GM23338 (cell line): ENCODE data around the gene C1QL1. TPM values are rescaled to one million over a fixed set of nuclear protein-coding genes. Genes with fewer than 3 reads are reported as not detected.

ENCODE experiments used
- ATAC-seq: fragments of 200-7000 bp; cut with Tn5 transposase; 3 replicates; pipeline ENCODE4 v1.9.1; 2020
- DNase-seq: peaks from one replicate; pipeline ENCODE4 v3.0.0-alpha.2; 2015; ENCODE audit warnings: low spot score
- H2AFZ ChIP-seq: fragments of 200-600 bp; sonication (generic); 2 replicates; pipeline ENCODE4 v1.8.0; 2016; ENCODE audit warnings: antibody characterized with exemption, mild to moderate bottlenecking, moderate library complexity
- H3F3A ChIP-seq: fragments of 200-600 bp; sonication (generic); replicated peaks from 2 replicates; pipeline ENCODE4 v1.8.0; 2017; ENCODE audit warnings: antibody characterized with exemption, mixed run types, low read depth
- H3K27ac ChIP-seq: fragments of 200-600 bp; sonication (generic); 2 replicates; pipeline ENCODE4 v1.6.1; 2016; ENCODE audit warnings: low read depth
- H3K27me3 ChIP-seq: fragments of 200-600 bp; sonication (generic); 2 replicates; pipeline ENCODE4 v1.8.0; 2016; ENCODE audit warnings: mild to moderate bottlenecking, mixed run types, moderate library complexity; ENCODE audit not compliant: insufficient read depth
- H3K36me3 ChIP-seq: fragments of 200-600 bp; sonication (generic); 2 replicates; pipeline ENCODE4 v1.8.0; 2016; ENCODE audit warnings: mild to moderate bottlenecking; ENCODE audit not compliant: insufficient read depth
- H3K4me1 ChIP-seq: fragments of 200-600 bp; sonication (generic); 2 replicates; pipeline ENCODE4 v1.8.0; 2016; ENCODE audit warnings: mild to moderate bottlenecking, moderate library complexity; ENCODE audit not compliant: insufficient read depth
- H3K4me2 ChIP-seq: fragments of 200-600 bp; sonication (generic); 2 replicates; pipeline ENCODE4 v1.7.1; 2017; ENCODE audit warnings: mixed run types
- H3K4me3 ChIP-seq: fragments of 200-600 bp; sonication (generic); 2 replicates; pipeline ENCODE4 v1.6.1; 2016; ENCODE audit warnings: mixed run types
- H3K79me2 ChIP-seq: fragments of 200-600 bp; sonication (generic); replicated peaks from 2 replicates; pipeline ENCODE4 v1.8.0; 2017; ENCODE audit warnings: mild to moderate bottlenecking; ENCODE audit not compliant: insufficient read depth
- H3K9me2 ChIP-seq: fragments of 200-600 bp; sonication (generic); 2 replicates; pipeline ENCODE4 v1.8.0; 2017; ENCODE audit not compliant: insufficient read depth
- H4K20me1 ChIP-seq: fragments of 200-600 bp; sonication (generic); replicated peaks from 2 replicates; pipeline ENCODE4 v1.8.0; 2017; ENCODE audit warnings: mild to moderate bottlenecking; ENCODE audit not compliant: insufficient read depth
- H3K27ac Mint-ChIP-seq: 2 replicates; pipeline ENCODE4 v1.8.0; 2020; ENCODE audit warnings: inconsistent platforms, mild to moderate bottlenecking, moderate library complexity, mixed read lengths
- H3K27me3 Mint-ChIP-seq: 3 replicates; pipeline ENCODE4 v1.8.0; 2022; ENCODE audit warnings: low read depth, mild to moderate bottlenecking, moderate library complexity, mixed read lengths, inconsistent platforms; ENCODE audit not compliant: insufficient read depth, poor library complexity
- H3K36me3 Mint-ChIP-seq: 3 replicates; pipeline ENCODE4 v1.8.0; 2021; ENCODE audit warnings: low read depth, mild to moderate bottlenecking, inconsistent platforms, moderate library complexity, mixed read lengths
- H3K4me1 Mint-ChIP-seq: 3 replicates; pipeline ENCODE4 v1.8.0; 2020; ENCODE audit warnings: mild to moderate bottlenecking, inconsistent platforms, mixed read lengths
- H3K4me3 Mint-ChIP-seq: 3 replicates; pipeline ENCODE4 v1.8.0; 2021; ENCODE audit warnings: moderate library complexity, mild to moderate bottlenecking, inconsistent platforms, mixed read lengths
- H3K9me3 Mint-ChIP-seq: 3 replicates; pipeline ENCODE4 v1.8.0; 2020; ENCODE audit warnings: moderate library complexity, mild to moderate bottlenecking, inconsistent platforms, mixed read lengths
- CREB1 ChIP-seq: fragments of 250-450 bp; sonication (Bioruptor Pico); IDR thresholded peaks from 2 replicates; pipeline ENCODE4 v1.5.0; 2020; ENCODE audit warnings: low read depth, mild to moderate bottlenecking, moderate library complexity
- EZH2 ChIP-seq: fragments of 200-600 bp; sonication (generic); IDR thresholded peaks from one replicate; pipeline ENCODE4 v1.8.0; 2017; ENCODE audit warnings: antibody characterized with exemption, mild to moderate bottlenecking, low read depth; ENCODE audit not compliant: unreplicated experiment
- EZH2phosphoT487 ChIP-seq: fragments of 200-600 bp; sonication (generic); IDR thresholded peaks from one replicate; pipeline ENCODE4 v1.8.1; 2018; ENCODE audit warnings: antibody characterized with exemption; ENCODE audit not compliant: unreplicated experiment
- JUNB ChIP-seq: IDR thresholded peaks from one replicate; pipeline ENCODE4 v1.6.1; 2016; ENCODE audit warnings: antibody characterized with exemption; ENCODE audit not compliant: unreplicated experiment
- NANOG ChIP-seq: IDR thresholded peaks from 2 replicates; pipeline ENCODE4 v1.6.1; 2016; ENCODE audit warnings: antibody characterized with exemption, borderline replicate concordance
- POLR2AphosphoS5 ChIP-seq: IDR thresholded peaks from 2 replicates; pipeline ENCODE4 v1.6.1; 2016; ENCODE audit warnings: antibody characterized with exemption, low read depth
- STAT1 ChIP-seq: IDR thresholded peaks from one replicate; pipeline ENCODE4 v1.6.1; 2016; ENCODE audit warnings: antibody characterized with exemption; ENCODE audit not compliant: unreplicated experiment
- ZNF114 ChIP-seq: fragments of 250-450 bp; sonication (Bioruptor Pico); IDR thresholded peaks from 2 replicates; pipeline ENCODE4 v1.5.0; 2020; ENCODE audit warnings: mild to moderate bottlenecking, moderate library complexity
- ZNF331 ChIP-seq: fragments of 250-450 bp; sonication (Bioruptor Pico); IDR thresholded peaks from 2 replicates; pipeline ENCODE4 v1.5.0; 2020; ENCODE audit warnings: low read depth, mild to moderate bottlenecking, moderate library complexity
- polyA plus RNA-seq: library from polyadenylated mRNA; unstranded; fragments of >200 nt; fragmentation: Nextera tagmentation; extraction: Ambion mirVana; gene quantifications from 2 replicates; pipeline ENCODE4 v1.2.1, GENCODE V29; 2016
- total RNA-seq: library from RNA; depleted of rRNA; stranded (reverse); fragments of >200 nt; shearing (Covaris generic); gene quantifications from 2 replicates; pipeline ENCODE4 v1.2.3, GENCODE V29; 2014
- TF ChIP-seq, protein P1 (sequence below): fragments of 250-450 bp; sonication (Bioruptor Pico); IDR thresholded peaks from 2 replicates; pipeline ENCODE4 v1.5.0; 2020; ENCODE audit warnings: mild to moderate bottlenecking, moderate library complexity
- TF ChIP-seq, protein P2 (sequence below): IDR thresholded peaks from one replicate; pipeline ENCODE4 v1.6.1; 2018; ENCODE audit warnings: antibody characterized with exemption; ENCODE audit not compliant: unreplicated experiment
- TF ChIP-seq, protein P3 (sequence below): IDR thresholded peaks from 2 replicates; pipeline ENCODE4 v1.6.1; 2016; ENCODE audit warnings: antibody characterized with exemption
- TF ChIP-seq, protein P4 (sequence below), 2 experiments: fragments of 200-600 bp in 1 of 2; sonication (generic) in 1 of 2; conservative IDR thresholded peaks; 2 replicates each; pipeline versions ENCODE4 v1.5.1 to v1.6.1; 2016 to 2017; ENCODE audit warnings: antibody characterized with exemption in 2 of 2, low read depth in 2 of 2, mild to moderate bottlenecking in 2 of 2, moderate library complexity in 1 of 2

The C1QL1 gene
- total and polyA plus RNA-seq, 2 experiments from 2014 or later = 4.3 to 14.4 TPM

DNA sequence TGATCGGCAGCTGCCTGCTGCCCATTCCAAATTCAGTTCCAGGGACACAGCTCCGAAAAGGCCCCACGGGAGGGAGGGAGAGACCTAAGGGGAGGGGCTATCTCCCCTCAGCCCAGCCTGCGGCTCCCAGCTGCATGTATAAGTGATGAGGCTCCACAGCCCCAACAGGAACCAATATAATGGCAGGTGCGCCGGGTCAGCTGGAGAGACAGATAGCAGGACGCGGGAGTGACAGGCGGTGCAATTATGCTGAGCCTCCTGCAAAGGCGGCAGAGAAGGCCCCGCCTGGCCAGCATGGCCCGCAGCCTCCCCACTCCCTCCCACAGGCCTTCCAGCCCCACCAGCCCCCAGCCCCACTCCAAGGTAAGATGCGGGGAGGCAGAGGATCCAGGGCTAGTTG, 8.1 kb upstream of the C1QL1 start (continued):
- TF ChIP-seq, protein P1, sequence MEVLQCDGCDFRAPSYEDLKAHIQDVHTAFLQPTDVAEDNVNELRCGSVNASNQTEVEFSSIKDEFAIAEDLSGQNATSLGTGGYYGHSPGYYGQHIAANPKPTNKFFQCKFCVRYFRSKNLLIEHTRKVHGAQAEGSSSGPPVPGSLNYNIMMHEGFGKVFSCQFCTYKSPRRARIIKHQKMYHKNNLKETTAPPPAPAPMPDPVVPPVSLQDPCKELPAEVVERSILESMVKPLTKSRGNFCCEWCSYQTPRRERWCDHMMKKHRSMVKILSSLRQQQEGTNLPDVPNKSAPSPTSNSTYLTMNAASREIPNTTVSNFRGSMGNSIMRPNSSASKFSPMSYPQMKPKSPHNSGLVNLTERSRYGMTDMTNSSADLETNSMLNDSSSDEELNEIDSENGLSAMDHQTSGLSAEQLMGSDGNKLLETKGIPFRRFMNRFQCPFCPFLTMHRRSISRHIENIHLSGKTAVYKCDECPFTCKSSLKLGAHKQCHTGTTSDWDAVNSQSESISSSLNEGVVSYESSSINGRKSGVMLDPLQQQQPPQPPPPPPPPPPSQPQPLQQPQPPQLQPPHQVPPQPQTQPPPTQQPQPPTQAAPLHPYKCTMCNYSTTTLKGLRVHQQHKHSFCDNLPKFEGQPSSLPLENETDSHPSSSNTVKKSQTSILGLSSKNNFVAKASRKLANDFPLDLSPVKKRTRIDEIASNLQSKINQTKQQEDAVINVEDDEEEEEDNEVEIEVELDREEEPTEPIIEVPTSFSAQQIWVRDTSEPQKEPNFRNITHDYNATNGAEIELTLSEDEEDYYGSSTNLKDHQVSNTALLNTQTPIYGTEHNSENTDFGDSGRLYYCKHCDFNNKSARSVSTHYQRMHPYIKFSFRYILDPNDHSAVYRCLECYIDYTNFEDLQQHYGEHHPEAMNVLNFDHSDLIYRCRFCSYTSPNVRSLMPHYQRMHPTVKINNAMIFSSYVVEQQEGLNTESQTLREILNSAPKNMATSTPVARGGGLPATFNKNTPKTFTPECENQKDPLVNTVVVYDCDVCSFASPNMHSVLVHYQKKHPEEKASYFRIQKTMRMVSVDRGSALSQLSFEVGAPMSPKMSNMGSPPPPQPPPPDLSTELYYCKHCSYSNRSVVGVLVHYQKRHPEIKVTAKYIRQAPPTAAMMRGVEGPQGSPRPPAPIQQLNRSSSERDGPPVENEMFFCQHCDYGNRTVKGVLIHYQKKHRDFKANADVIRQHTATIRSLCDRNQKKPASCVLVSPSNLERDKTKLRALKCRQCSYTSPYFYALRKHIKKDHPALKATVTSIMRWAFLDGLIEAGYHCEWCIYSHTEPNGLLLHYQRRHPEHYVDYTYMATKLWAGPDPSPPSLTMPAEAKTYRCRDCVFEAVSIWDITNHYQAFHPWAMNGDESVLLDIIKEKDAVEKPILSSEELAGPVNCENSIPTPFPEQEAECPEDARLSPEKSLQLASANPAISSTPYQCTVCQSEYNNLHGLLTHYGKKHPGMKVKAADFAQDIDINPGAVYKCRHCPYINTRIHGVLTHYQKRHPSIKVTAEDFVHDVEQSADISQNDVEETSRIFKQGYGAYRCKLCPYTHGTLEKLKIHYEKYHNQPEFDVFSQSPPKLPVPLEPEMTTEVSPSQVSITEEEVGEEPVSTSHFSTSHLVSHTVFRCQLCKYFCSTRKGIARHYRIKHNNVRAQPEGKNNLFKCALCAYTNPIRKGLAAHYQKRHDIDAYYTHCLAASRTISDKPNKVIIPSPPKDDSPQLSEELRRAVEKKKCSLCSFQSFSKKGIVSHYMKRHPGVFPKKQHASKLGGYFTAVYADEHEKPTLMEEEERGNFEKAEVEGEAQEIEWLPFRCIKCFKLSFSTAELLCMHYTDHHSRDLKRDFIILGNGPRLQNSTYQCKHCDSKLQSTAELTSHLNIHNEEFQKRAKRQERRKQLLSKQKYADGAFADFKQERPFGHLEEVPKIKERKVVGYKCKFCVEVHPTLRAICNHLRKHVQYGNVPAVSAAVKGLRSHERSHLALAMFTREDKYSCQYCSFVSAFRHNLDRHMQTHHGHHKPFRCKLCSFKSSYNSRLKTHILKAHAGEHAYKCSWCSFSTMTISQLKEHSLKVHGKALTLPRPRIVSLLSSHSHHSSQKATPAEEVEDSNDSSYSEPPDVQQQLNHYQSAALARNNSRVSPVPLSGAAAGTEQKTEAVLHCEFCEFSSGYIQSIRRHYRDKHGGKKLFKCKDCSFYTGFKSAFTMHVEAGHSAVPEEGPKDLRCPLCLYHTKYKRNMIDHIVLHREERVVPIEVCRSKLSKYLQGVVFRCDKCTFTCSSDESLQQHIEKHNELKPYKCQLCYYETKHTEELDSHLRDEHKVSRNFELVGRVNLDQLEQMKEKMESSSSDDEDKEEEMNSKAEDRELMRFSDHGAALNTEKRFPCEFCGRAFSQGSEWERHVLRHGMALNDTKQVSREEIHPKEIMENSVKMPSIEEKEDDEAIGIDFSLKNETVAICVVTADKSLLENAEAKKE (CRISPR knock-in tag) = no peak

DNA sequence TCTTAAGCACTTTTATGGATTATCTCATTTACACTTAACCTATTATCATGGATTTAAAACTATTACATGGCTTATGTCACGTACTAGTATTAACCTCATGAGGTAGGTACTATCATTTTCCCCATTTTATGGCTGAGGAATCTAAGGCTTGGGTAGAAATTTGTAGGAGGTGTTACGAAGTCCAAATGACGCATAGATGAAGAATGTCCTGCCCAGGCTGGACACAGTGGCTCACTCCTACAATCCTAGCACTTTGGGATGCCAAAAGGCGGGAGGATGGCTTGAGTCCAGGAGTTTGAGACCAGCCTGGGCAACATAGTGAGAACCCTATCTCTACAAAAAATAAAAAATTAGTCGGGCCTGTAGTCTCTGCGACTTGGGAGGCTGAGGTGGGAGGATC, 4.8 kb upstream of the C1QL1 start:
- no peak for DNase-seq
- H3K27me3 Mint-ChIP-seq = peaks cover 24% of the 10 kb centered on the region
- no peak for TF ChIP-seq EZH2
- TF ChIP-seq ZNF331 = no peak
- TF ChIP-seq CREB1 (CRISPR knock-in tag) = no peak
- no peak for TF ChIP-seq JUNB
- TF ChIP-seq ZNF114 (CRISPR knock-in tag) = no peak
- TF ChIP-seq STAT1 = no peak
- no peak for TF ChIP-seq POLR2AphosphoS5
- TF ChIP-seq, protein P2, sequence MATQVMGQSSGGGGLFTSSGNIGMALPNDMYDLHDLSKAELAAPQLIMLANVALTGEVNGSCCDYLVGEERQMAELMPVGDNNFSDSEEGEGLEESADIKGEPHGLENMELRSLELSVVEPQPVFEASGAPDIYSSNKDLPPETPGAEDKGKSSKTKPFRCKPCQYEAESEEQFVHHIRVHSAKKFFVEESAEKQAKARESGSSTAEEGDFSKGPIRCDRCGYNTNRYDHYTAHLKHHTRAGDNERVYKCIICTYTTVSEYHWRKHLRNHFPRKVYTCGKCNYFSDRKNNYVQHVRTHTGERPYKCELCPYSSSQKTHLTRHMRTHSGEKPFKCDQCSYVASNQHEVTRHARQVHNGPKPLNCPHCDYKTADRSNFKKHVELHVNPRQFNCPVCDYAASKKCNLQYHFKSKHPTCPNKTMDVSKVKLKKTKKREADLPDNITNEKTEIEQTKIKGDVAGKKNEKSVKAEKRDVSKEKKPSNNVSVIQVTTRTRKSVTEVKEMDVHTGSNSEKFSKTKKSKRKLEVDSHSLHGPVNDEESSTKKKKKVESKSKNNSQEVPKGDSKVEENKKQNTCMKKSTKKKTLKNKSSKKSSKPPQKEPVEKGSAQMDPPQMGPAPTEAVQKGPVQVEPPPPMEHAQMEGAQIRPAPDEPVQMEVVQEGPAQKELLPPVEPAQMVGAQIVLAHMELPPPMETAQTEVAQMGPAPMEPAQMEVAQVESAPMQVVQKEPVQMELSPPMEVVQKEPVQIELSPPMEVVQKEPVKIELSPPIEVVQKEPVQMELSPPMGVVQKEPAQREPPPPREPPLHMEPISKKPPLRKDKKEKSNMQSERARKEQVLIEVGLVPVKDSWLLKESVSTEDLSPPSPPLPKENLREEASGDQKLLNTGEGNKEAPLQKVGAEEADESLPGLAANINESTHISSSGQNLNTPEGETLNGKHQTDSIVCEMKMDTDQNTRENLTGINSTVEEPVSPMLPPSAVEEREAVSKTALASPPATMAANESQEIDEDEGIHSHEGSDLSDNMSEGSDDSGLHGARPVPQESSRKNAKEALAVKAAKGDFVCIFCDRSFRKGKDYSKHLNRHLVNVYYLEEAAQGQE = no peak
- TF ChIP-seq, protein P3, sequence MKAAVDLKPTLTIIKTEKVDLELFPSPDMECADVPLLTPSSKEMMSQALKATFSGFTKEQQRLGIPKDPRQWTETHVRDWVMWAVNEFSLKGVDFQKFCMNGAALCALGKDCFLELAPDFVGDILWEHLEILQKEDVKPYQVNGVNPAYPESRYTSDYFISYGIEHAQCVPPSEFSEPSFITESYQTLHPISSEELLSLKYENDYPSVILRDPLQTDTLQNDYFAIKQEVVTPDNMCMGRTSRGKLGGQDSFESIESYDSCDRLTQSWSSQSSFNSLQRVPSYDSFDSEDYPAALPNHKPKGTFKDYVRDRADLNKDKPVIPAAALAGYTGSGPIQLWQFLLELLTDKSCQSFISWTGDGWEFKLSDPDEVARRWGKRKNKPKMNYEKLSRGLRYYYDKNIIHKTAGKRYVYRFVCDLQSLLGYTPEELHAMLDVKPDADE = no peak
- TF ChIP-seq, protein P4, sequence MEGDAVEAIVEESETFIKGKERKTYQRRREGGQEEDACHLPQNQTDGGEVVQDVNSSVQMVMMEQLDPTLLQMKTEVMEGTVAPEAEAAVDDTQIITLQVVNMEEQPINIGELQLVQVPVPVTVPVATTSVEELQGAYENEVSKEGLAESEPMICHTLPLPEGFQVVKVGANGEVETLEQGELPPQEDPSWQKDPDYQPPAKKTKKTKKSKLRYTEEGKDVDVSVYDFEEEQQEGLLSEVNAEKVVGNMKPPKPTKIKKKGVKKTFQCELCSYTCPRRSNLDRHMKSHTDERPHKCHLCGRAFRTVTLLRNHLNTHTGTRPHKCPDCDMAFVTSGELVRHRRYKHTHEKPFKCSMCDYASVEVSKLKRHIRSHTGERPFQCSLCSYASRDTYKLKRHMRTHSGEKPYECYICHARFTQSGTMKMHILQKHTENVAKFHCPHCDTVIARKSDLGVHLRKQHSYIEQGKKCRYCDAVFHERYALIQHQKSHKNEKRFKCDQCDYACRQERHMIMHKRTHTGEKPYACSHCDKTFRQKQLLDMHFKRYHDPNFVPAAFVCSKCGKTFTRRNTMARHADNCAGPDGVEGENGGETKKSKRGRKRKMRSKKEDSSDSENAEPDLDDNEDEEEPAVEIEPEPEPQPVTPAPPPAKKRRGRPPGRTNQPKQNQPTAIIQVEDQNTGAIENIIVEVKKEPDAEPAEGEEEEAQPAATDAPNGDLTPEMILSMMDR (conservative IDR thresholded peaks at IDR 0.05; ENCODE audit: low read depth in 2 of 2) = no peak
- TF ChIP-seq EZH2phosphoT487 = no peak
- TF ChIP-seq NANOG = no peak

More for the DNA sequence above, 4.8 kb upstream of the C1QL1 start:
- peaks cover 38% of the 10 kb centered on the region for H3K4me1 Mint-ChIP-seq
- Histone ChIP-seq H3K36me3 (no peaks in the 10 kb centered on the region), H3K27ac (no peak overlapping the region), H3F3A (peaks cover 31% of the 10 kb centered on the region), H2AFZ (no peak overlapping the region; the same call in 1 of the 2 replicates), H4K20me1 (no peaks in the 10 kb centered on the region), H3K9me2 (no peaks in the 10 kb centered on the region), H3K4me2 (no peak overlapping the region), H3K4me1 (peaks cover 38% of the 10 kb centered on the region), H3K27me3 (peaks cover 32% of the 10 kb centered on the region), H3K4me3 (no peak overlapping the region), H3K79me2 (no peaks in the 10 kb centered on the region)
- H3K36me3 Mint-ChIP-seq = no peaks in the 10 kb centered on the region
- no peak for ATAC-seq
- no peak overlapping the region for H3K4me3 Mint-ChIP-seq
- H3K9me3 Mint-ChIP-seq = no peaks in the 10 kb centered on the region; the same call in 2 of the 3 replicates
- H3K27ac Mint-ChIP-seq = no peak overlapping the region
